ENCODE measurements around the gene ATP5F1C. TPM values are rescaled to one million over a fixed set of nuclear protein-coding genes. Genes with fewer than 3 reads are reported as not detected.

ATP5F1C gene
- total RNA-seq (2013) = 282 TPM
- polyA plus RNA-seq (100 to 1,000 TPM; 179 to 455 (median 437) TPM), polyA minus RNA-seq (69.5 and 124 TPM in 2 replicates), total RNA-seq (40.2 to 137 (median 93.6) reads per million in 11 experiments)

DNA sequence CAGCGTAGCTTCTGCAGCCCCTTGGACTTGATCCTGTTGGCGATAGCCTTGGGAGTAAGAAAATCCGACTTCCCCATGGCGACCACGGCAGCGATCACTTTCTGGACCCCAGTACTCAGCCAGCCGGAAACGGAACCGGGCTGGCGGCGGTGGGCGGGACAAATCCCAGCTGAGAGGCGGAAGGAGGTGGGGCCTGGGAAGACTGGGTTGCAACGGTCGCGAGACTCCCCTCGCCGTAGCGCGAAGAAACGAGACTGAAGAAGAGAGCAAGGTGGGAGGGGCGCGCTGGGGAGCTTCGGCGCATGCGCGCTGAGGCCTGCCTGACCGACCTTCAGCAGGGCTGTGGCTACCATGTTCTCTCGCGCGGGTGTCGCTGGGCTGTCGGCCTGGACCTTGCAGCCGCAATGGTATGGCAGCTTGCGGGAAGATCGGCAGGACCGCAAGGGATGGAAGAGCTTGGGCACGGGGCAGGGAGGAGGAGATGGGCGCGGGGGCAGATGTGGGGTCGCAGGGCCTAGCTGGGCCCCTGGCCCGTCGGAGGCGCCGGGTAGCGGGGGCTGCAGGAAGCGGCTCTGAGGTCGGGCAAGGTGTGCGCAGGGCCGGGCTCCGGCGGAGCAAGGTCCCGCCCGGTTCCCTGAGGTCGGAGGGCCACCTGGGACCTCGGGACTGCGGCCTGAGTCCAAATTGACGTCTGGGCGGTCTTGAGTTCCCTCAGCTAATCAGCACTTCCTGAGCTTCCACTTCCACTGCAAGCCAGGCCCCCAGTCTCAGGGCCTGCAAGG lies at the start of gene ATP5F1C, which contains the start of gene KIN:
Gene ATP5F1C, plus strand, starts transcription at position 321 of the 782 bp plus-strand sequence. Its CDS starts 31 bp downstream, at position 352.
Gene KIN, minus strand, starts transcription at position 137 of the 782 bp plus-strand sequence. Its CDS starts 60 bp downstream, at position 77.
- WGBS (ENCODE audit: insufficient coverage) = under 1% methylated on average over 58 of the region's 59 CpGs
- H3K27ac Mint-ChIP-seq = no peak within 1 kb of the TSS
- peaks cover 80% of the 10 kb centered on the region for H4K20me1 ChIP-seq (ENCODE audit: insufficient read depth, low read length)

More for the DNA sequence above, at the start of gene ATP5F1C, which contains the start of gene KIN:
- intact Hi-C loops (cut with micrococcal nuclease) = loop anchor here (2.0 kb wide), 1 partner anchor 31 kb away; the partner anchor contains the start of gene TAF3 (in 2 of the 2)
- no peaks in the 10 kb centered on the region for H3K9me3 ChIP-seq (replicated peaks in 1 of 2; ENCODE audit: control insufficient read depth in 1 of 2, insufficient read depth in 1 of 2, low read length in 2 of 2)
- DNase-seq = peak; percentile 96 to 98 (median 97)
- TF ChIP-seq, protein P1, sequence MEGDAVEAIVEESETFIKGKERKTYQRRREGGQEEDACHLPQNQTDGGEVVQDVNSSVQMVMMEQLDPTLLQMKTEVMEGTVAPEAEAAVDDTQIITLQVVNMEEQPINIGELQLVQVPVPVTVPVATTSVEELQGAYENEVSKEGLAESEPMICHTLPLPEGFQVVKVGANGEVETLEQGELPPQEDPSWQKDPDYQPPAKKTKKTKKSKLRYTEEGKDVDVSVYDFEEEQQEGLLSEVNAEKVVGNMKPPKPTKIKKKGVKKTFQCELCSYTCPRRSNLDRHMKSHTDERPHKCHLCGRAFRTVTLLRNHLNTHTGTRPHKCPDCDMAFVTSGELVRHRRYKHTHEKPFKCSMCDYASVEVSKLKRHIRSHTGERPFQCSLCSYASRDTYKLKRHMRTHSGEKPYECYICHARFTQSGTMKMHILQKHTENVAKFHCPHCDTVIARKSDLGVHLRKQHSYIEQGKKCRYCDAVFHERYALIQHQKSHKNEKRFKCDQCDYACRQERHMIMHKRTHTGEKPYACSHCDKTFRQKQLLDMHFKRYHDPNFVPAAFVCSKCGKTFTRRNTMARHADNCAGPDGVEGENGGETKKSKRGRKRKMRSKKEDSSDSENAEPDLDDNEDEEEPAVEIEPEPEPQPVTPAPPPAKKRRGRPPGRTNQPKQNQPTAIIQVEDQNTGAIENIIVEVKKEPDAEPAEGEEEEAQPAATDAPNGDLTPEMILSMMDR (IDR thresholded peaks at IDR 0.05) = no peak
- H3K4me1 ChIP-seq (ENCODE audit: control insufficient read depth in 1 of 2, insufficient read depth in 2 of 2, low read length in 2 of 2) = peaks cover 27 to 34% of the 10 kb centered on the region in 2 donors
- Mint-ChIP-seq H3K4me1 (peaks cover 52% of the 10 kb centered on the region), H3K4me3 (no peak within 1 kb of the TSS), H3K9me3 (no peaks in the 10 kb centered on the region), H3K27me3 (ENCODE audit: low read depth in 3 of 3) (no peaks in the 10 kb centered on the region), H3K36me3 (peaks cover 18 to 42% of the 10 kb centered on the region in 2 donors)
- peak within 1 kb of the TSS; percentile 75 for H3K4me2 ChIP-seq (replicated peaks; ENCODE audit: extremely low read depth, low read length, poor library complexity, severe bottlenecking)
- H3K4me3 ChIP-seq (replicated peaks in 1 of 3; ENCODE audit: low read depth in 2 of 3, low read length in 3 of 3) = peak within 1 kb of the TSS; percentile 87 to 94 (median 88)
- H3K79me2 ChIP-seq (ENCODE audit: insufficient read depth, low read length) = peaks cover 100% of the 10 kb centered on the region
- peak within 1 kb of the TSS; percentile 93 for H2AFZ ChIP-seq (ENCODE audit: insufficient read depth, low read depth, low read length, poor library complexity, severe bottlenecking)
- H3K27me3 ChIP-seq (ENCODE audit: control insufficient read depth in 2 of 2, insufficient read depth in 2 of 2, low read length in 2 of 2) = no peaks in the 10 kb centered on the region
- H3K9ac ChIP-seq (ENCODE audit: insufficient read depth, low read length, poor library complexity, severe bottlenecking) = peak within 1 kb of the TSS; percentile 97
- peak within 1 kb of the TSS; percentile 80 to 91 for H3K27ac ChIP-seq (ENCODE audit: low read depth in 1 of 2, low read length in 2 of 2)
- H3K36me3 ChIP-seq (replicated peaks in 1 of 2; ENCODE audit: control insufficient read depth in 1 of 2, insufficient read depth in 2 of 2, low read length in 2 of 2) = peaks cover 3 to 14% of the 10 kb centered on the region in 2 donors
